Measurements from ENCODE around the gene LMNB1.
"Not testable (repeated sequence)": the region's sequence is repeated elsewhere in the genome, so short reads cannot be mapped to it uniquely, and the experiment has no call there.

The LMNB1 gene

DNA sequence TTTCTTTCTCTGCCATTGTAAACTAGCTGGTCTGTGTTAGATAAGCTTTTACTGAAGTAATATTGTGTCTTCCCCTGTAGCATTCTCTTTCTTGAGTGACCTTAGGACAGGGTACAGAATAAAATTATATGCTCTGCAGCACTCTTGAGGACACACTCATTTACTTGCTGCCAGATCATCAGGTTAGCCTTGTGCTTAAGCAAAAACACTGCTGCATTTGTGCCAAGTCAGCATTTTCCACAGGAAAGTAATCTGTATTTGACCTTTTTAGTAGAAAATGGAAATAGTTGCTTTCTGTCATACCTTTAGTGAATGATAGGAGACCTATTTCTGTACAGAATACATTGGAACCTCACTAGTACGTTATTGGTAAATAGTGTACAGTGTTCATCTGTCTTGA is 54.2 kb downstream of the LMNB1 start:
- no peak for DNase-seq

DNA sequence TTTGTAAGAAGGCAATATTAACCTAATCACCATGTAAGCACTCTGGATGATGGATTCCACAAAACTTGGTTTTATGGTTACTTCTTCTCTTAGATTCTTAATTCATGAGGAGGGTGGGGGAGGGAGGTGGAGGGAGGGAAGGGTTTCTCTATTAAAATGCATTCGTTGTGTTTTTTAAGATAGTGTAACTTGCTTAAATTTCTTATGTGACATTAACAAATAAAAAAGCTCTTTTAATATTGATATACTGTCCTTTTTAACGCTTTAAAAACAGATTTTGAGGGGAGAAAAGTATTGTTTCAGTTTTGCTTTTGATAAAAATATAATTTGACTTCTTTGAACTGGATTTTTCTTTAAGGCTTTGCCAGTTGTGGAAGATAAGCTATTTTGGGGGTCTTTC is 59.8 kb downstream of the LMNB1 start:
- DNase-seq: no peak

DNA sequence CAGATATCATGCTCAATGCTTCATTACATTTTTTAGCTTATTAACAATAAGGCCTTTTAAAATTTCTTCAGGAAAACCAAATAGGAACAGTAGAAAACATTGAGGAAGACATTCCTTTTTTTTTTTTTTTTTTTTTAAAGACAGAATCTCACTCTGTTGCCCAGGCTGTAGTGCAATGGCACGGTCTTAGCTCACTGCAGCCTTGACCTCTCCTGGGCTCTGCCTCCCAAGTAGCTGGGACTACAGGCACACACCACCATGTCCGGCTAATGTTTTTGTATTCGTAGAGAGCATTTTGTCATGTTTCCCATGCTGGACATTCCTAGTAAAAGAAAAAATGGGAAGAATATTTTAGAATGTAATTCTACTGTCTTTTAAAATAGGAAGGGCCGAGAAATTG is 60.3 kb downstream of the LMNB1 start:
- DNase-seq: no peak

DNA sequence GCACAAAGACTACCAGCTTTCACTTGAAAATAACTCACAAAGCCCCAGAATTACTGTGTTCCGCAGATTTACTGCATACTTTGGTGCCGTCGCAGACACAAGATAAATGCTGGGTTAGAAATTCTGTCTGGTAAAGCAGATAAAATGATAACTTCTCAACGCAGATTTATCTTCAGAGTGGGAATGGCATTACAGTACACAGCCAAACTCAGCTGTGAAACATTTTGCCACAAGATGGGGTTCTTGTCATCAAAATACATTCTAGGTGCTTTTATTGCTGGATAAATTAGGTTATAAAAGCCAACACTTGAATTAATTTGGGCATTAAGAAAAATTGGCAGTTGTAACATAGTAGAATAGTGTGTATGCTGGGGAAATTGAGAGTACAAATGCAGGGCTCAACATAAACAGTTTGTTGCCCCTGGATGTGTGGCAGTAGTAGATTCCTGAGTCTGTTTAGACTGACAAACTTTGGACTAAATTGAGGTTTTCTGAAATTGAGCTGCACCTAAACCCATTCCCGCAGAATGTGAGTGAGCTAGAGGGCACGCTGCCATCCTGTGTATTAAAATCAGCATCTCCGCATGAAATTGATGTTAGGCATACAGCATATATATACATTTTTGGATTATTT is 61.1 kb downstream of the LMNB1 start:
- DNase-seq: no peak

DNA sequence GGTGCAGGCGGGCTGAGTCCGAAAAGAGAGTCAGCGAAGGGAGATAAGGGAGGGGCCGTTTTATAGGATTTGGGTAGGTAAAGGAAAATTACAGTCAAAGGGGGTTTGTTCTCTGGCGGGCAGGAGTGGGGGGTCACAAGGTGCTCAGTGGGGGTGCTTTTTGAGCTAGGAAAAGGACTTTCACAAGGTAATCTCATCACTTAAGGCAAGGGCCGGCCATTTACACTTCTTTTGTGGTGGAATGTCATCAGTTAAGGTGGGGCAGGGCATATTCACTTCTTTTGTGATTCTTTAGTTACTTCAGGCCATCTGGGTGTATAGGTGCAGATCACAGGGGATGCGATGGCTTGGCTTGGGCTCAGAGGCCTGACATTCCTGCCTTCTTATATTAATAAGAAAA is 62.5 kb downstream of the LMNB1 start:
- not testable (repeated sequence) for DNase-seq

DNA sequence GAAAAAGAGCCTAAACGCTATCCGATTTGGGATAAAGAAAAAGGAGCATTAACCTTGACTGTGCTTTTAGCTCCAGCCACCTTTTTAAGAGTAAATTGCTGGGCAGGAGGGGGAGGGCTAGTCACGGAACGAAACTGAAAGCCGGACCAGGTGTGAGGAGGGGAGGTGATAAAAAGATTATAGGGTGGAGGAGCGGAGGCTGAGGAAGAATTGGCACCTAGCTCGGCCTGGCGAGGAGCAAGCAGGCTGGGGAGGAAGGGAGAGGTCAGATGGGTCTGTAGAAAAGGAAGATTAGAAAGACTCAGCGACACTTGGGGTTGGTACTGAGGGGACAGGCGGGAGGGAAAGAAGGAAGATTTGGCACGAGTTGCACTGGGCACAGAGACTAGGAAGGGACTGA is 66.4 kb downstream of the LMNB1 start:
- DNase-seq: not testable (repeated sequence)

DNA sequence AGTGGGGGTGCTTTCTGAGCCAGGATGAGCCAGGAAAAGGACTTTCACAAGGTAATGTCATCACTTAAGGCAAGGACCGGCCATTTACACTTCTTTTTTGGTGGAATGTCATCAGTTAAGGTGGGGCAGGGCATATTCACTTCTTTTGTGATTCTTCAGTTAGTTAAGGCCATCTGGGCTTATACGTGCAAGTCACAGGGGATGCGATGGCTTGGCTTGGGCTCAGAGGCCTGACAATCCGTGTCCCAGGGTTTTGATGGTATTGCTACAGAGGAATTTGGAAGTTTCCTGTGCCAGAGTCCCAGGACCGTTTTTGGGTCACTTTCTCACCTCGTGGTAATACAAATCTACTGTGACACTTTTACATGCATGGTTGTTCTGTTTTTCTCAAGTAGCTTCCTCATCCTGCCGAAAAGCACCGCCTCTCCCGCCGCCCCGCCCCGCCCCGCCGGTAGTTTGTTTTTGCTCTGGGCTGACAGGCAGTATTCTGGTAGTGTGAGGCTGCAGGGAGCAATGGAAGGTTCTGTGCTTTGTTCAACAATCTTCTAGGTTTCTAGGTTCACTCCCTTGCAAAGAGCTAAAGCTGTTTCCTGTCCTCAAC is 68.6 kb downstream of the LMNB1 start:
- not testable (repeated sequence) for DNase-seq

DNA sequence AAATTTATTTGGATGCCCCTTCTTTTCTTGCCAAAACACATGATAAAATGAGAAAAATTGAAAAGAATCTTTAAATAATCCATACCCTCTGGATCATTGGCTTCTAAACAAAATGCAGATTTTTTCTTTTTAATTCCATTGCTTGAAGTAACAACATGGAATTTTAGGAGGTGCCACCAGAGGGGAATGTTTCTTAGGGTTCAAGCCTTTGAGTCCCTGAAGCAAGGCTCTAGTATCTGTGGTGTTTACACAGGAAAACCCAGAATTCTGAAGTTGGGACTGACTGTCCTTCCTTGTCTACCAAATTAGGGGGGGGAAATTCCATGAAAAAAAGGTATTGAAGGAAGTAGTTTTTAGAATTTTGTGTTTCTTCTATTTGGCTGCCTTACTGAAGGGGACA is 69.4 kb downstream of the LMNB1 start:
- DNase-seq: no peak

DNA sequence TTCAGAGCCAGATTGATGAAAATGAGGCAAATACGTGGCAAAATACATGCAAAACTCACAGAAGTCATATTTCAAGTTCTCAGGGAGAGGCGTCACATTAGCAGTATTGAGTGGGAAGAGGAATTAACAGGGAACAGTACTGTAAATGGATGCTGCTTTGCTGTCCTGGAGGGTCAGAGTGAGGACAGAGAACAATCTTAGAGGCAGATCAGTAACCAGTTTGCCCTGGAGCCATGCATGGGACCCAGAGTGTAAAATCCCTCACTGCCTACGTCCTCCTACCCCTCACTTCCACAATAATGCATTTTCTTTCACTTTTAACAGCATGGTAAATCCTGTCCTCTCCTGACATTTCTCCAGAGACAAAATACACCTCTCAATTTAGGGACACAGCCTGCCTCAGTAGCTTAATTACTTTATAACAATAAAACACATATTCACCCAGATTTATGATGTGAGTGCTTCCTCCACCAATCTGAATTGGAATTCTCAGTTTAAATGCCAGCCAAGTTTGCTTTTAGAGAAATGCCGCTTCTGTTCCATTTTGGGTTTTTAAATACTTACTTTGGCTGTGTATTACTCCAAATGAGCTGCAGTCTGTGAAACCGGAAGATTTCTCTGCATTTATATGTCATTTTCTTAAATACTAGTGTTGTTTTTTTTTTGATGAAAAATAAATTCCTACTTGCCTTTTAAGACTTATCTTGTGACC is 70.0 kb downstream of the LMNB1 start:
- no peak for DNase-seq

DNA sequence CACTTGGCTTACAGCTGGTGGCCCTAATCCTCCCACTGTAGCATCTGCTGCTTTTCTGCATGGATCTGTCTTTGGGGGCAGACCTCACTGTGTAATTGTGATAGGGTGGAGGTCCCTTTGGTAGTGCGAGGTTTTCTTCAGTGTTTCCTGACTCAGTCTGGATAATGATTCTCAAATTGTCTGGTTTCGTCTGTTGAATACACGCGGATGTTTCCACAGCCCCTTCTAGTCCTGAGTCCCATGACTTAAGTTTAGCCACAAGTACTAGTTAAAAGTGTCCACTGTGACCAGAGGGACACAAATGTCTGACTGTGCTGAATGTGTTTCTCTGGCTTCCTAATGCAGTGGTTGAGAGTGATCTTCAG is 70.5 kb downstream of the LMNB1 start:
- no peak for DNase-seq

DNA sequence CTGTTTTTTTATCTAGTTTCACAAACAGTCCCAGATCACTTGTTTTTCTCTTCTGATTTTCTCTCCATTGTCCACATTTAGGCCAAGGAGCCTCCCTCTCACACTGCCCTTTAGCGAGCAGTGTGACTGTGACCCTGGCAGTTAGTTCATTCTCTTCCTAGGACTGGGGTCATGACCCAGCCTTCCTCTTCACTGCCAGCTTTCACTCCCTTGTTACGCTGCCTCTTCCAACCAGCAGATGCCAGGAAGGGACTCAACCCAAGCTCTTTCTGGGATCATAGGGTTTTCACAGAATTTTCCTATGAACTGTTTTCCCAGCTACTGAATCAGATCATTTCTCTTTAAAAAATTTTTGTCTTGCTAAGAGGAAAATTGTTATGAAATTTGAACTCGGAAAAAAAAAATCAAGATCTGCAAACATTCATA is 70.9 kb downstream of the LMNB1 start:
- no peak for DNase-seq

DNA sequence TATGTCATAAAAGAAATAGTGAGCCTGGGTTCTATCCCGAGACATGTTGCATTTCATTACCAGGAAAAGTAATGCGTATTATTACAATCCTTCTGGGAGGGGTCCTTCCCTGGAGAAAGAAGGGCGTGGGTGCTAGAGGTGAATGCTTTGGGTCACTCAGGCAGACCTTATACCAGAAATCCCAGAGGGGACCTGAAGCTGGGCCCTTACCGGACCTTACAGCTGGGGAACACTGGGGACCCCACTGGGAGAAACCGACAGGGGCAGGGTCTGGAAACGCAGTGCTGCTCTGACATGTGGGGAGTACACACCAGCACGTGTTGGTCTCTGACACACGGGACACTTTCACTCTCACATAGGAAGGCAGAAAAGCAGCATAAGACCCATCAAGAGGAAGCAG is 71.3 kb downstream of the LMNB1 start:
- no peak for DNase-seq

DNA sequence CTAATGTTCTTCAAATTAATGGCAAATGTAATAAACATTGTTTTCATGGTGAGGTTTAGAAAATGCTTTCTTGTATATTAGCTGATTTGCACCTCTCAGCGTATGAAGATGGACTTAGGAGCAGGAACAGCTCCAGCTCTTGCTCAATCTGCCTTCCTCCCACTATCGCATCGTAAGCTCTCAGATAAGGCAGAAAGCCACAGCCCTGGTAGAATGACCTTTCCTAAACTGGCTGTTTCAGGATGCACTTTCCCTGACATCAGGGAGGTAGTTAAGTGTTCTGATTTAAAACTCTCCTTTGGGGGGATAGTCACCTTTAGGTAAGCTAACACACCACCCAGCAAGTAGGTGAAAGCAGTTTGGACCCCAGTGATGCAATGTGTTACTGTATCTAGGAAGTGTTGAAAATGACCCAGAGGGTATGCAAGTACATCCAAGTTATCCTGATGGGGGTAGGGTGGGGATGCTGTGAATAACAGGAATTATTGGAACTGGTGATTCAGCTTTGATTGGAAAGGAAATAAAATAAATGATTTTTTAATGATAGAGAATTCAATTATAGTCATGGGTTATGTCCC is 72.3 kb downstream of the LMNB1 start:
- DNase-seq: no peak

DNA sequence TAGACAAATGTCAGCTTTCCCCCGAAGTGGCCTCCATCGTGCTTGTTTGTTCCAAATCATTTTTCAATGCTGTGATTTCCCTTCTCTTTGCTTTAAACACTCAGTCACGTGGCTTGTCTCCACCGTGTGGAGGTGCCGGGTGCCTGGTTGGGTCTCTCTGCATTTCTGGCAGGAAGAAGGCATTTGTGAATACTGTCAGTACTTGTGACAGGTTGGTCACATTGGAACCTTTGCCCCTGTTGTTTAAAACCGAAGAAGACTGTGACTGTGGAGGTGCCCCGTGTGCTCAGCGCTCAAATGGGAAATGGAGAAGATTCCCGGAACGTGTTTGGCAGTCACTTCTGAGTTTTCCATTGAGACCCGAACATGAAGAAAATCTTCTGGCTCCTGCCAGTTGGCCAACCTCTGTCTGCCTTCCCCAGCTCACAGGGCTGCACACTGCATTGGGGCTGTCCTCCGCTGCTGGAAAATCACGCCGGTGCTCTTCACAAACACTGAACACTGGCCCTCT is 74.6 kb downstream of the LMNB1 start:
- DNase-seq: no peak

DNA sequence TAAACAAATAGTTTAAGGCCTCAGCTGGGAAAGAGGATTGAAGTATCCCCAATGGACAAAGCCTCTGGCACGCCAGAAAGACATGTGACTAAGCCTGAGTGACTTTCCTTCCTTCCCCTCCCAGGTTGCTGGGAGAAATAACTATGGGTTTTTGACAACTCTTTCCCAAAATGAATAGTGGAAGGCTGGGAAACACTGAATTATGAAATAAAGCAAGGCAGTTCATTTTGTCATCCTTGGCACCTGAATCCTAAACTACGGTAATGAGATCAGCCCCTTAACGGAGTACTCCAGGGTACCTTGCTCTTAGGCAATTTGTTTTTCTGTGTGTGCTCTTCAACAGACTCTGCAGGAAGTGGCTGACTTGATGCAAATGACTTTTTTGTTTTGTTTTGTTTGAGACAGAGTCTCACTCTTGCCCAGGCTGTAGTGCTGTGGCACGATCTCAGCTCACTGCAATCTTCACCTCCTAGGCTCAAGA is 75.2 kb downstream of the LMNB1 start:
- no peak for DNase-seq

DNA sequence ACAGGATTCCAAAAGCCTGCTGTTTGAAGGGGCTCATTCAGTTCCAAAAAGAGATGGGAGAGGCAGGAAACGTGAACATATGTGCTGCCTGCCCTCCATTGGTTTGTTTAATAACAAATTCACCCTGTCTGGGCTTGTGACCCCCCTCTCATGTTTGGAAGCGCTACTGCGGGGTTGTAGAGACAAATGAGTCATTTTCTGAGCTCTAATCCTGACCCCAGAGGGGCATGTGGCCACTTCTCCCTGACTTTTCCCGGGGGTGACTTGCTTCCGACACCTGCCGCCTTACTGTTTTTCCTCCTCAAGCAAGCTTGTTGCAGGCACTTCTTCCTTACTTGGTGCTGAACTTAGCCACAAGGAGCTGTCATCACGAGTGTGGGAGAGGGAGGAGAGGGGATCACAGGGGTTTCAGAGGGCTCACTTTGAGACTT is 75.9 kb downstream of the LMNB1 start:
- DNase-seq: no peak

DNA sequence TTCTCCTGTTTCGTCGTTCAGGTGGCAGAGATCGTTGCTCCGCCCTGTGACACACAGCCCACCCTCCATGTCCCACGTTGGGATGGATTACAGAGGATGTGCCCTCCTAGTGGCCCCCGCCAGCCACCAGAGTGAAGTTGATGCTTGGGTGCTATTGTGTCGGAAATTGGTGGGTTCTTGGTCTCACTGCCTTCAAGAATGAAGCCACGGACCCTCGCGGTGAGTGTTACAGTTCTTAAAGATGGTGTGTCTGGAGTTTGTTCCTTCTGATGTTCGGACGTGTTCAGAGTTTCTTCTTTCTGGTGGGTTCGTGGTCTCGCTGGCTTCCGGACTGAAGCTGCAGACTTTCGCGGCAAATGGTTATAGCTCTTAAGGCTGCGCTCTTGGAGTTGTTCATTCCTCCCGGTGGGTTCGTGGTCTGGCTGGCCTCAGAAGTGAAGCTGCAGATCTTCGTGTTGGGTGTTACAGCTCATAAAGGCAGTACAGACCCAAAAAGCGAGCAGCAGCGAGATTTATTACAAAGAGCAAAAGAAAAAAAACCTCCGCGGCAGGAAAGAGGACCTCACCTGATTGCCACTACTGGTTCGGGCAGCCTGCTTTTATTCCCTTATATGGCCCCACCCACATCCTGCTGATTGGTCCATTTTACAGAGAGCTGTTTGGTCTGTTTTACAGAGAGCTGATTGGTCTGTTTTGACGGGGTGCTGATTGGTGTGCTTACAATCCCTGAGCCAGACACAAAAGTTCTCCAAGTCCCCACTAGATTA is 76.8 kb downstream of the LMNB1 start:
- not testable (repeated sequence) for DNase-seq

DNA sequence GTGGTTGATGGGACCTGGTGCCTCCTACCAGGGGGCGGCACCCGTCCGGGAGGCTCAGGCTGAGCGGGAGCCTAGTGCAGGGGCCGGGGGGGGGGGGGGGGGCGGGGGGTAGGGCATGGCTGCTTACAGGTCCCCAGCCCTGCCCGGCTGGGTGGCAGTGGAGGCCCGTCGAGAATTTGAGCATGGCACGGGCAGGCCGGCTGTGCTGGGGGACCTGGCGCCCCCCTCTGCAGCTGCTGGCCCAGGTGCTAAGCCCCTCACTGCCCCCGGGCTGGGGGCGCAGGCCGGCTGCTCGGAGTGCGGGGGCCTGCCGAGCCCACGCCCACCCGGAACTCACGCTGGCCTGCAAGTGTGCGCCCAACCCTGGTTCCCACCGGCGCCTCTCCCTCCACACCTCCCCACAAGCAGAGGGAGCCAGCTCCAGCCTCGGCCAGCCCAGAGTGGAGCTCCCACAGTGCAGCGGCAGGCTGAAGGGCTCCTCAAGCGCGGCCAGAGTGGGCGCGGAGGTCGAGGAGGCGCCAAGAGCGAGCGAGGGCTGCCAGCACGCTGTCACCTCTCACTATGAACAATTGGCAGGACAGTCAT is 77.7 kb downstream of the LMNB1 start:
- DNase-seq: no peak

DNA sequence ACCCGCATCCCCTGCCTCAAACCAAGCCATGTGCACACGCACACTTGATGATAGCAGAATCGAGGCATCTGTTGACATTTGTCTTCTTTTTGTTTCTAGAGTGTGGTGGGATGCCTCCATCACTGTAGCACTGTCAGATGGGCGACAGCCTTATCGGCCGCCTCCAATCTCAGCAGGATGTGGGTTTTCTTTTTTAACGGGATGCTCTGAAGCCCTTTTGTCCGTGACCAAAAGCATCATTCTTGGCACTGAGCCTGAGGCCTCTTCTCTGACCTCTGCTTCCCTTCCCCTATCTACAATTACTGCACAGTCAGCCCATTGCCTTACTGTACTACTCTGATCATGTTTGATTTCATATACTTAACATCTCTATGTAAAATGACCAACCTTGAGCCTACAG is 78.3 kb downstream of the LMNB1 start:
- DNase-seq: no peak

DNA sequence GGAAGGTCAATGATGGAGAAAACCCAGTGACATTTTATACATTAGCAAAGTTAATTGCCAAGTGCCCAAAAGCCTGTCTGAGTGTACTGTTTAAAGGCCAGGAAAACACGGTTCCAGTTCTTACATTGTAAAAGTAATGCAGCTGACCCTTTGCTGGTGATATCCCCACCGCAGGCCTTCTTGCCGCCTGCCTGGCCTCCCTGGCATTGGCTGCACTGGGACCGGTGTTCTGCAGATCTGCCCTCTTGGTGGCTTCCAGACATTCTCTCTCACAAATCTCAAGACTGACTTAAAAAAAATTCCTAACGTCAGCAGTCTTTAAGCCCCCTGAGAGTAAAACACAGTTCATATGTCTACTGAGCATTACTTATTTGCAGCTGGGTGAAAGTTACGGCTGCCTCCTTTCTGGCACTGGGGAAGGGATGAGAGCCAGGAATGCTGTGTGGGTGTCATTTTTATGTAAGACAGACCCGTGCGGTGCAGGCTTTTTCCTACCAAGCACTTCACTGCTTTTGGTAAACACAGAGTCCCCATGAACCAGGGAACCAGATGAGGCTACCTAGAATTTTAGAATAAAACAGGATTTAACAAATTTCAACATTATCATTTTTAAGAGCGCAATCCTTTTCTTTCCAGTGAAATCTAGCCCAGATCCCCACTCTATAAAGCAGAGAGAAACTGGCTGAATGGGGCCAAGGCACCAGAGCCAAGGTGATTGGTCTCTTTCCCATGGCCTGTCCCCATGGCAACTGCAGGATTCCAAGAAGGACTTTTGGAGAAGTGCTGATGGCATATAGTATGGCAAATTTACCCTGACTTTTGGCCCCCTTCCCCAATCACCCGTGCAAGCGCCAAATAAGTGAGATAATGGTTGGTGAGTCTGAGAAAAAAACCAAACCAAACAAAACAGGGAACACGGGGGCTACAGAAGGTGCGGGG is 80.8 kb downstream of the LMNB1 start:
- DNase-seq: no peak

DNA sequence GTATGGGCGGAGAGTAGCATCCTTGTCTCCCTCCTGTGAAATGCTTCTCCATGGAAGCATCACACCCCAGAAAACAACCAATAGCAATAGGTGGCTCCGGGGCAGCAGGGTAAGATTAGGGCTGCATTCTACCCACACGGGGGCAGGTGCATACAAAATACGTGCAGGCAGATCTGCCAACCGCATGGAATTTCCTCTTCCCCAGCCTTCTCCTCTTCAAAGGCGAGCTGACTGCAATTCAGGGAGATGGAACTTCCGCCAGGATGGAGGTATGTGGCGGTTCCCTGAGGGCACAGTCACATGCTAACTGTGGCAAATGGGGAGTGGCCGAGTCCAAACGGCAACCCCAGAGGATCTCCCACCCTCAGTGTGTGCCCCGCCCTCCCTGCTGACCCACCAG is 81.5 kb downstream of the LMNB1 start:
- DNase-seq: no peak
